ENCODE measurements around the gene GDI2.
"Not testable (repeated sequence)": the region's sequence is repeated elsewhere in the genome, so short reads cannot be mapped to it uniquely, and the experiment has no call there.

Gene GDI2

GRCh38 chr10:5813341-5814109, at the start of gene GDI2:
TSS of gene GDI2 (minus strand) at chr10:5813434. CDS start at chr10:5813258, 176 bp downstream.
- peak; percentile 97 for DNase-seq

DNA sequence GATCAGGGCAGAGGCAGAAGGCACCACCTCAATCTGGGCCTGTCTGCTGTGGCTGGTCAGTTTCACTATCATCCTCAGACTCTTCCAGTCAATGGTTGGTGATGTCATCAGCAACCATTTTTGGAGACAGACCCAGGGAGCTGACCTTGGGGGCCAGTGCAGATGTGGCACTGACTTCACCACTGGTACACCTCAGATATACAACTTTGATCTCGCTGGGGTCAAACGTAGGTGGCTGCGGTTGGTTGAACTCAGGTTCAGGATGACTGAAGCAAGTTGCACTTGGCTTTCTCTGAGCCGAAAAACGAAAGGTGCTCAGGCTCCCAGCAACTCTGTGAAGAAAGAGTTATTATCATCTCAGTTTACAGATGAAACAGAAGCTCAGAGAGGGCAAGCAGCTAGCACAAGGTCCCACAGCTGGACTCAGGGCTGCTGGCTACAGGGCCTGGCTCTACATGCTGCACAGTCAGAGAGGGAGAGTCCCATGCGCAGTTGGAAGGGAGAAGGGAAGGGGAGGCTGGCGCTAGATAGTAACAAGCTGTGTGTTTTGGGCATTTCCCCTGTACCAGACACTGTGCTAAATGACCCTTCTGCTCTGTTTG, 49.2 kb upstream of the GDI2 start:
- DNase-seq = no peak

- DNase-seq = peak; percentile 33
These were observed 46.8 kb upstream of the GDI2 start for GRCh38 chr10:5860066-5860465.

- DNase-seq = peak; percentile 35
These were observed 45.6 kb upstream of the GDI2 start for GRCh38 chr10:5858811-5859210.

DNA sequence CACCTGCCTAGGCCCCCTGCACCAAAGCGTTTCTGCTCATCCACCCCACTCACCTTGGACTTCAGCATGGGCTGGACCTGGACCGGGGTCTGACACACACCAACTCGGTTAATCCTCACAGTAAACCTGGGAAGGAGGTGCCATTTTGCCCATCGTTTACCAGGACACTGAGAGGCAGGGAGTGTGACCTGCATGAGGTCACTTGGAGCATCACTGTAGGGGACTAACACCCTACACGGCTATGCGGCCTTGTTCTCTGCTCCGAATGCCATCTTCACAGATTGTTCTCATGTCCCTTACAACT, 43.4 kb upstream of the GDI2 start:
- DNase-seq = no peak

DNA sequence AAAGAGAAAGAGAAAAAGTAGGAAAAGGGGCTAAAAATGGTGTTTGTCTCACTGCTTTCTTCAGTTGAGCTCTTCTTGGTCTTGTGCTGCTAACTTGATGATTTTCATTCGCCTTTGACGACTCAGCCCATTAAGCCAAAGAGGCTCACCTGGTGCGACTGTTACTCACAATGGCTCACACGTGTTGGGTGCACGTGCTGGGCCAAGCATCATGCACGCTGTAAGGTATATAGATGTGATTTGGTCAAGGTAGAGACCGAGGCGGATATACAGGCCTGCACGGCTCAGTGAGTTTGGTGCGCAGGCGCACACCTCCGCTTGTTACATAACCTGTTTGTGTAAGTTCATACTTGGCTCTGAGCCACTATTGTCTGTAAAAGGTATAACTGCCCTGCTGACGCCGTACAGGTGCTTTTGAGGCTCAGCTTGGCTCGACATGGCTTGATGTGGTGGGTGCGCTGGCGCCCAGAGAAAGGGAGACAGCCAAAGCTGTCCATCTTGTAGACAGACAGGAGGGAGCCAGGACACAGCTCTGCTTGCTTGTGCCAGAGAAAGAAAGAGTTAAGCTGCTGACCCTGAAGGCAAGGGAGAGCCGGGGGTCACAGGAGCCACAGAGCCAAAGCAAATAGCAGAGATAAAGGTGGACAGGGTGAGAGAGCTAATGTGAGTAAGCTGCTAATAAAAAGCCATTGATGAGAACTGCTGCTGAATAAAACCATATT, 42.9 kb upstream of the GDI2 start:
- DNase-seq = peak; percentile 35

DNA sequence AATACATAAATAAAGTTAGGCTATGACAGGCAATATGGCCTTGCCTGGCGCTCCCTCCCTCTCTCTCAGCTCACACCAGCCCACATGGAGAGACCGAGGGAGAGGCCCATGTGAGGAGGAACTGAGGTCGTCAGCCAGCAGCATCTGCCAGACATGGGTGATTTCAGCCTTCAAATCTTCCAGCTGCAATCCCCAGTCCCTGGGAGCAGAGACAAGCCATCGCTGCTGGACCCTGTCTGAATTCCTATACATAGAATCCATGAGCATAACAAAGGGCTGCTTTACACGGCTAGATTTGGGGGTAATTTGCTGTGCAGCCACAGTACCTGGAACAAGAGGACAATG, 40.9 kb upstream of the GDI2 start:
- peak; percentile 54 for DNase-seq

DNA sequence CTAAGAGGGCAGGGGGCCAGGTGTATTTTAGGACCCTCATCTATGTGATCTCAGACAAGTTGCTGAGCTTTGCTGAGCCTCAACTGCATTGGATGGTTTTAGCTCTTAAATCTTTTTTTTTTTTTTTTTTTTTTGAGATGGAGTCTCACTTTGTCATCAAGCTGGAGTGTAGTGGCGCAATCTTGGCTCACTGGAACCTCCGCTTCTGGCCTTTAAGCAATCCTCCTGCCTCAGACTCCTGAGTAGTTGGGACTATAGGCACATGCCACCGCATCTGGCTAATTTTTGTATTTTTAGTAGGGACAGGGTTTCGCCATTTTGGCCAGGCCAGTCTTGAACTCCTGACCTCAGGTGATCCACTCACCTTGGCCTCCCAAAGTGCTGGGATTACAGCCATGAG, 33.4 kb upstream of the GDI2 start:
- peak; percentile 21 for DNase-seq

DNA sequence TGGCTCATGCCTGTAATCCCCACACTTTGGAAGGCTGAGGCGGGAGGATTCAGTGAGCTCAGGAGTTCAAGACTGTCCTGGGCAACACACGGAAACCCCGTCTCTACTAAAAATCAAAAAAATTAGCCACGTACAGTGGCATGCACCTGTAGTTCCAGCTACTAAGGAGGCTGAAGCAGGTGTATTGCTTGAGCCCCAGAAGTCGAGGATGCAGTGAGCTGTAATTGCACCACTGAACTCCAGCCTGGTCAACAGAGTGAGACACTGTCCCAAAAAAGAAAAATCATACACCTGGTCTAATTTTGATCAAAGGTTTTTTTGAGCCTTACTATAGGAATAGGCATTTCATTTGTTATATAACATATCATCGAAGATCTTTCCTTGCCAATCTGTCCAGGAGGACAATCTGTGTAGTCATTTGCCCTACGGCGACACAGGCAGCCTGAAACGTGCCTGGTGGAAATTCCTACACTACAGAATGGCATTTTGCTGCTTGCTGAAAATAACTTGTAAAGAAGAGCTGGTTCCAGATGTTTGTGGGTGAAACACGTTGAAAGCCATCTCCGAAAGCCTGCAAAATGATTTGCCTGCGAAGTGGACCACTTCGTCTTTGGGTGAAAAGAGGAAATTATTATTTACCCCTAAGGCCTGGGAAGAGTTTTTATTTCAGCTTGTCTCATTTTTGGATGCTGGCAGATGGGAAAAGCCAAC, 31.3 kb upstream of the GDI2 start:
- peak; percentile 18 for DNase-seq

GRCh38 chr10:5843686-5844344, 30.6 kb upstream of the GDI2 start:
- no peak for DNase-seq

DNA sequence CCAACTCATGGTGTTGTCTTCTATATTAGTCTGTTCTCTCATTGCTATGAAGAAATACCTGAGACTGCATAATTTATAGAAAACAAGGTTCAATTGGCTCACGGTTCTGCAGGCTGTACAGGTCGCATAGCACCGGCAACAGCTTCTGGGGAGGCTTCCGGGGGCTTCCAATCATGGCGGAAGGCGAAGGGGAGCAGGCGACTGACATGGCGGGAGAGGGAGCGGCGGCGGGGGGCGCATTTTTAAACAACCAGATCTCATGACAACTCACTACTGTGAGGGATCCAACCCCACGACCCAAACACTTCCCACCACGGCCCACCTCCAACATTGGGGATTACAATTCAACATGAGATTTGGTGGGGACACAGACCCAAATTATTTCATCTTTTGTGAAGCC, 28.7 kb upstream of the GDI2 start:
- DNase-seq = peak; percentile 29

DNA sequence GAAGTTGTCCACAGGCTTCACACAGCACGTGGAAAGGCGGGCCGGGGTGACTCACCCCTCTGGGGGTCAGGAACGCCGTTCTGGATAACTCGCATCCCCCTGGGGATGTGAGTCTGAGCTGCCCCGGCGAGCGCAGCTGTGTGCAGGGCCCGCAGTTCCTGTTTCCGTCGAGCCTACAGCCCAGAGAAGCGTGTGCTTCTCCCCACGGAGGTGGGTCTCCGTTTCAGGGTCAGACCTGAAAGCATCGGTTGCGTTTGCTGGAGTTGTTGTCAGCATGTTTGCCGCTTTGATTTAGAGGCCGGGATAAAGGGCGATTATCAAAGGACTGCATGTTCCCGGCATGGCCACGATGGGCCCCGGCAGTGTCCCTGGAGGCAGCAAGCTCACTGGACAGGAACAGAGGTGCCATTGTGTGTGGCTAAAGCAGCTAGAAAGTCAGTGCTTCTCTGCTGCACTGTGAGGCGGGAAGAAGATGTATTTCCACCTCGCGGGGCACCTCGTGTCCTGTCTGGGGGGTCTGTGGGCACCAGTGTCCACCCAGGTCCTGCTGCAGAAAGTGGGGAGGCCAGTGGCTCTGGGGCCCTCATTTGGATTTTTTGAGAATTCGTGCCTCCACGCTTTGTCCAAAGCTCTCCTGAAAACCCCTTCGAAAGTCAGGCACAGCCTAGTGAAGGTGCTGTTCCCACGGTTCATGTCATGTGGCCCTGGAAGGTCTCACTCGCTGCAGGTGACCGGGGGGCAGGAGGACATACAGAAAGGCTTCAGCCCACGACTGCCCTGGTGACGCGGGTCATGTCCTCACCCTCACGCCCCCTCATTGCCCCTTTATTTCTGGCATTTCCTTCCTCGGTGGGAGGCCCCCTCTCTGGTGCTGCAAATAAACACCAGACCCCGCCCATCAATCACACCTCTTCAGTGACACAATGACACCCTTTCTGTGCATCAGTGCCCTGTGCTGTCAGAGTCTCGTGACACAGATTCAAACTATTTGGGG, 27.4 kb upstream of the GDI2 start:
- peak; percentile 68 for DNase-seq

DNA sequence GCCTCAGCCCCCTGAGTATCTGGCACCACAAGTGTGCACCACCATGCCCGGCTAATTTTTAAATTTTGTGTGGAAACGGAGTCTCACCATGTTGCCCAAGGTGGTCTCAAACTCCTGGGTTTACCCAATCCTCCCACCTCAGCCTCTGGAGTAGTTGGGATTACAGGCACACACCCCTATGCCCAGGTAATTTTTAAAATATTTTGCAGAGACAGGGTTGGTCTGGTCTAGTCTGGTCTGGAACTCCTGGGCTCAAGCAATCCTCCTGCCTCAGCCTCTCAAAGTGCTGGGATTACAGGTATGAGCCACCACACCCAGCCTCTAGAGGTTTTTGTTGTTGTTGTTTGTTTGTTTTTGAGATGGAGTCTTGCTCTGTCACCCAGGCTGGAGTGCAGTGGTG, 22.9 kb upstream of the GDI2 start:
- not testable (repeated sequence) for DNase-seq

GRCh38 chr10:5835446-5836095, 22.3 kb upstream of the GDI2 start:
- DNase-seq = no peak

GRCh38 chr10:5833814-5834213, 20.6 kb upstream of the GDI2 start:
- no peak for DNase-seq

GRCh38 chr10:5832946-5833345, 19.7 kb upstream of the GDI2 start:
- no peak for DNase-seq

DNA sequence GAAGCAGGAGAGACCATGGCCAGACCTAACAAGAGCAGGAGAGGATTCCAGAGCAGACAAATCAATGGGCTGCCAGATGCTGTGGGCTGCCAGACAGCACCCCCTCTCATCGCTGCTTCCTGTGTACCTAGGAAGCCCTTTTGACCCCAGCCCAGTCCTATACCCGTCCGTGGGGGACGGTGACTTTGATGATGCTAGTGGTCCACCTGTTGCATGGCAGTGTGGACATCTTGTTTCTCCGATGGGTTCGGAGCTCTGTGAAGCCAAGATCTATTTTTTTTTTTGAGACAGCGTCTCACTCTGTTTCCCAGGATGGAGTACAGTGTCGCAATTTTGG, 18.2 kb upstream of the GDI2 start:
- no peak for DNase-seq

GRCh38 chr10:5830629-5831445, 17.6 kb upstream of the GDI2 start:
- DNase-seq = no peak

GRCh38 chr10:5829267-5829666, 16.0 kb upstream of the GDI2 start:
- DNase-seq = no peak

GRCh38 chr10:5828725-5829124, 15.5 kb upstream of the GDI2 start:
- DNase-seq = no peak

DNA sequence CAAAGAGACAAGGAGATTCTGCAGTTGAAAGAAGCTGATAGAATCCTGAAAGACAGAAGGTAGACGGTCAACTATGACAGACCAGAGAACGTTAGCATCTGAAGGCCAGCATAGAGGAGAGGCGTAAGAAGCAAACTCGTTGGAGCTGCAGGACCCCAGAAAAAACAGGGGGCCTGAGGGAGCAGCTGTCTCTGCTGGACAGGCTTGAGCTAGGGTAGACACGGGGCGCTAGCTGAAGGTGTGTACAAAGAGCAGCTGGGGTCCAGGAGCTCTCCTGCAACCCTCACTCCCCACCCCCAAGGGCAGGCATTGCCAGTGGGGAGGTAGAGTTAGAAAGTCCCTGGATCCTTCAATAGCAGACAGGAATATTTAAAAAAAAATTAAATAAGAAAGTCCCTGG, 14.6 kb upstream of the GDI2 start:
- no peak for DNase-seq

All from islet precursor cell (in vitro differentiated cells).